Measurements from ENCODE around the gene SDK1. TPM values are rescaled to one million over a fixed set of nuclear protein-coding genes. Genes with fewer than 3 reads are reported as not detected.

Gene SDK1
- total and polyA plus RNA-seq, 2 donors: 3.2 to 7.8 TPM

DNA sequence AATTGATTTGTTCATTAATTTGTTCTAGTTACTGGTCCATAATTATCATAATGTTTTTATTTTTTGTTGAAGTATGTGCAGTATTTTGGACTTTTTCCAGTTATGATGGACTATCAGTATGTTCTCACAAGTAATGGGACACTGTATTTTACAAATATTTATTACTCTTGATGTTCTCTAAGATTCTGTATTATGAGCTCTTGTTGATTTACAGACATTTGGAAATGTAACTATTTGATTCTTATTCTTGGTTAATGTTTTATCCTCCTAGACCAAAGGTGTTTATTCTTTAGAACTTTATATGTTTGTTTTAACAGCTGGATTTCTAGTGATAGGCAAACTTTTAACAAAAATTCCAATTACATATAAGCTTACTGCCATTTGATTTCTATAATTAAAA is 200.6 kb downstream of the SDK1 start:
- DNase-seq (ENCODE audit: low read depth in 6 of 9, low spot score in 9 of 9): no peak
- no peaks in the 10 kb centered on the region for H3K27me3 ChIP-seq (ENCODE audit: control insufficient read depth in 2 of 2, insufficient read depth in 1 of 2, low read length in 1 of 2)
- no peak overlapping the region for H3K27ac ChIP-seq (ENCODE audit: low read depth in 1 of 2, low read length in 1 of 2)
- H3K9me3 ChIP-seq (ENCODE audit: control insufficient read depth in 2 of 2, insufficient read depth in 1 of 2, low read length in 1 of 2): peaks cover 0 to 2% of the 10 kb centered on the region in 2 donors
- H3K36me3 ChIP-seq (ENCODE audit: control insufficient read depth in 2 of 2, insufficient read depth in 2 of 2, low read length in 1 of 2): no peaks in the 10 kb centered on the region
- H3K4me3 ChIP-seq (ENCODE audit: low read length in 2 of 2): no peak overlapping the region
- no peaks in the 10 kb centered on the region for H3K4me1 ChIP-seq (ENCODE audit: control insufficient read depth in 2 of 2, insufficient read depth in 2 of 2, low read length in 2 of 2)

DNA sequence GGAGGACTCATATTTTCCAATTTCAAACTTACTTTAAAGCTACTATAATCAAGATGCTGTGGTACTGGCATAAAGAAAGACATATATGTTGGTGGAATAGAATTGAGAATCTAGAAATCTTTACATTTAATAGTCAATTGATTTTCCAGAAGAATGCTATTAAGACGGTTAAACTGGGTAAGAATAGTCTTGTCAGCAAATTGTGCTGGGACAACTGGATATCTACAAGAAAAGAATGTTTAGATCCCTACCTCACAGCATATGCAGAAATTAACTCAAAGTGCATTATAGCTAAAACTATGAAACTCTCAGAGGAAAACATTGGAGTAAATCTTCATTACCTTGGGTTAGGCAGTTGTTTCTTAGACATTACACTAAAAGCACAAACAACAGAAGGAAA is 203.3 kb downstream of the SDK1 start:
- peaks cover 0 to 2% of the 10 kb centered on the region in 2 donors for H3K9me3 ChIP-seq (ENCODE audit: control insufficient read depth in 2 of 2, insufficient read depth in 1 of 2, low read length in 1 of 2)
- DNase-seq (ENCODE audit: low read depth in 6 of 9, low spot score in 9 of 9): no peak
- H3K4me3 ChIP-seq (ENCODE audit: low read length in 2 of 2): no peak overlapping the region
- H3K36me3 ChIP-seq (ENCODE audit: control insufficient read depth in 2 of 2, insufficient read depth in 2 of 2, low read length in 1 of 2): no peaks in the 10 kb centered on the region
- 98% methylated on average over 1 of the region's 1 CpG for WGBS
- no peaks in the 10 kb centered on the region for H3K4me1 ChIP-seq (ENCODE audit: control insufficient read depth in 2 of 2, insufficient read depth in 2 of 2, low read length in 2 of 2)
- no peaks in the 10 kb centered on the region for H3K27me3 ChIP-seq (ENCODE audit: control insufficient read depth in 2 of 2, insufficient read depth in 1 of 2, low read length in 1 of 2)
- H3K27ac ChIP-seq (ENCODE audit: low read depth in 1 of 2, low read length in 1 of 2): no peak overlapping the region

DNA sequence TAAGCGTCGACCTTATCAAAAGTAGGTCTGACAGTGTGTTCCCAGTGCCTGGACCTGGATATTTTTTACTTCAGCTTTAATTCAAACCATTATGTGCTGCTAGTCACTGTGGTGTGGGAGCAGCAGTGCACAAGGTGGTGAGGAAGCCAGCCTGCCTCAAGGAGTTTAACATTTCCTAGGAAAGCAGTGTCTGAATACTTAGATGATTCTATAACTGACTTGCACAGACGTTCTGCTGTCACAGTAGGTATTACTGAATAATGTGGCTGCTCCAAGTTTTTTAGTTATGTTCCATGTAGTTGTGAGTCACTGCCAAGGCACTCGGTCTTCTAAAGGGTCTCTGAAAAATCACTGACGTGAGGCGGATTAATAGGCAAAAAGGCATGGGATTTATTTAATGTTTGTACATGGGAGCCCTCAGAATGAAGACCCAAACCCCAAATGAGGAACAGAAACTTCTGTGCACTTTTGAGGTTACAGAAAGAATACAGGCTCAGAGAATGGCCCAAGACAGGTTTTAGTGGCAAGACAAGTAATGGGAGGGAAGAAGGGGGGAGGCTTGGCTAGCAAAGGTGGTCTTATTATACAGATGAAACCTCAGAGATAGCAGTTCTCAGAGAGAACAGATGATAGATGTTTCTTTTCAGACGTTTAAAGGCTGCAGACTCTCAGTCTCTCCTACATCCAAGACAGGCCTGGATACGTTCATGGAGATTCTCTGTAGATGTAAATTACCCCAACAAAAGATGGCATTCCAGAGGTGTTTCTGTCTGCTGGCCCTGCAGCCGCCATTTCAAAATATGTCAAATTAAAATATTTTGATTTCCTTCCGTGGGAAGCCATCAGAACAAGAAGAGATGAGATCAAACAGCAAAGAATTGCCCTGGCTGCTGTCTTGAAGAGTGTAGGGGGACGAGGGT is 209.3 kb downstream of the SDK1 start:
- H3K27ac ChIP-seq (ENCODE audit: low read depth in 1 of 2, low read length in 1 of 2): no peak overlapping the region
- no peak overlapping the region for H3K4me3 ChIP-seq (ENCODE audit: low read length in 2 of 2)
- H3K36me3 ChIP-seq (ENCODE audit: control insufficient read depth in 2 of 2, insufficient read depth in 2 of 2, low read length in 1 of 2): no peaks in the 10 kb centered on the region
- H3K9me3 ChIP-seq (ENCODE audit: control insufficient read depth in 2 of 2, insufficient read depth in 1 of 2, low read length in 1 of 2): no peaks in the 10 kb centered on the region
- no peaks in the 10 kb centered on the region for H3K4me1 ChIP-seq (ENCODE audit: control insufficient read depth in 2 of 2, insufficient read depth in 2 of 2, low read length in 2 of 2)
- no peaks in the 10 kb centered on the region for H3K27me3 ChIP-seq (ENCODE audit: control insufficient read depth in 2 of 2, insufficient read depth in 1 of 2, low read length in 1 of 2)
- DNase-seq (ENCODE audit: low read depth in 6 of 9, low spot score in 9 of 9): no peak
- WGBS: 79% methylated on average over 11 of the region's 11 CpGs

DNA sequence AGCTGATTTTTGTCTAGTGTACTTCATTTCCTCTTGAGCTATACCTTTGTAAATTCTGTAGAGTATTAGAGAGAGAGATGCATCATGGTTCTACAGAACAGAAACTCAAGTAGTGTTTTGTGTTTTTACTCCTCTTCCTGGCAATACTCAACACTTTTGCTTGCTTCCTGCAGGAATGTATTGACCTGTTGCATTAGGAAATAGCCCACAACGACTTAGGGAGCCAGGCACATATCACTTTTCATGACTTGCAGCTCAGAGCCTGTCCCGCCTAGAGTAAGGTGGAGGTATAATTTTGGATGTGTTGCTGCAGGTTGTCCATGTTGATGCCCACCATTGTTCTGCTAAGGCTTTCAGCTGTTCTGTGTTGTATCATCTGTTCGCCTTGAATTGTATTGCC is 216.3 kb downstream of the SDK1 start:
- WGBS: 80% methylated on average over 3 of the region's 3 CpGs
- Histone ChIP-seq H3K9me3 (ENCODE audit: control insufficient read depth in 2 of 2, insufficient read depth in 1 of 2, low read length in 1 of 2) (no peaks in the 10 kb centered on the region), H3K27me3 (ENCODE audit: control insufficient read depth in 2 of 2, insufficient read depth in 1 of 2, low read length in 1 of 2) (no peaks in the 10 kb centered on the region), H3K4me1 (ENCODE audit: control insufficient read depth in 2 of 2, insufficient read depth in 2 of 2, low read length in 2 of 2) (no peaks in the 10 kb centered on the region), H3K4me3 (ENCODE audit: low read length in 2 of 2) (no peak overlapping the region), H3K36me3 (ENCODE audit: control insufficient read depth in 2 of 2, insufficient read depth in 2 of 2, low read length in 1 of 2) (no peaks in the 10 kb centered on the region), H3K27ac (ENCODE audit: low read depth in 1 of 2, low read length in 1 of 2) (no peak overlapping the region)
- no peak for DNase-seq (ENCODE audit: low read depth in 6 of 9, low spot score in 9 of 9)

DNA sequence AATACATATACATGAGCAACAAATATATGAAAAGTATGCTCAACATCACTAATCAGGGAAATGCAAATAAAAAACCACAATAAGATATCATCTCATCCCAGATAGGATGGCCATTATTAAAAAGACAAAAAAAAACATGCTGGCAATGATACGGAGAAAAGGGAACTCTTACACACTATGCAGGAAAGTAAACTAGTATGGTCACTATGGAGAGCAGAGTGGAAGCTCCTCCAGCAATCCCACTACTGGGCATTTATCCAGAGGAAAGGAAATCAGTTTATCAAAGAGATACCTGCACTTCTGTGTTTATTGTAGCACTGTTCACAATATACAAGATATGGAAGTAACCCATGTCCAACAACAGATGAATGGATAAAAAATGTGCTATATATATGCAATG is 217.5 kb downstream of the SDK1 start:
- H3K4me1 ChIP-seq (ENCODE audit: control insufficient read depth in 2 of 2, insufficient read depth in 2 of 2, low read length in 2 of 2): no peaks in the 10 kb centered on the region
- WGBS: 84% methylated on average over 1 of the region's 1 CpG
- H3K4me3 ChIP-seq (ENCODE audit: low read length in 2 of 2): no peak overlapping the region
- no peaks in the 10 kb centered on the region for H3K27me3 ChIP-seq (ENCODE audit: control insufficient read depth in 2 of 2, insufficient read depth in 1 of 2, low read length in 1 of 2)
- no peak for DNase-seq (ENCODE audit: low read depth in 6 of 9, low spot score in 9 of 9)
- H3K36me3 ChIP-seq (ENCODE audit: control insufficient read depth in 2 of 2, insufficient read depth in 2 of 2, low read length in 1 of 2): no peaks in the 10 kb centered on the region
- H3K9me3 ChIP-seq (ENCODE audit: control insufficient read depth in 2 of 2, insufficient read depth in 1 of 2, low read length in 1 of 2): no peaks in the 10 kb centered on the region
- H3K27ac ChIP-seq (ENCODE audit: low read depth in 1 of 2, low read length in 1 of 2): no peak overlapping the region

DNA sequence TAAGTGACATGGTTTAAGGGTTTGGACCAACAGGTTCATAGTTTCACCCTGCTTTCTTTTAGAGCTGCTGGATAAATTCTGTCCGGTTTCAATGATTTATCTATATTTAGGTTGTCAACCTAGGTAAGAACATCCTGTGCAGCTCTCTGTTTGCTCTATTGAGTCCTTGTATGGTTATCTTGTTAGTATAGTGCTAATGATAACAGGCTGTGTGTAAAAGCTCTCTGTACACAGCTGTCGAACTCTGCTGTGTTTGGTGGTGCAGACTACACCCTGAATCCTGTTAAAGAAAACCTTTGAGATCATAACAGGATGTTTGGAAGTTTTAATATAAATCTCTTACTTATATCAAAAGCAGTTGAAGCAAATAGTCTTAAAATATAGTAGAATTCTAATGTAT is 219.2 kb downstream of the SDK1 start:
- DNase-seq (ENCODE audit: low read depth in 6 of 9, low spot score in 9 of 9): no peak
- WGBS: 84% methylated on average over 2 of the region's 2 CpGs
- Histone ChIP-seq H3K4me1 (ENCODE audit: control insufficient read depth in 2 of 2, insufficient read depth in 2 of 2, low read length in 2 of 2) (no peaks in the 10 kb centered on the region), H3K9me3 (ENCODE audit: control insufficient read depth in 2 of 2, insufficient read depth in 1 of 2, low read length in 1 of 2) (no peaks in the 10 kb centered on the region), H3K4me3 (ENCODE audit: low read length in 2 of 2) (no peak overlapping the region), H3K27me3 (ENCODE audit: control insufficient read depth in 2 of 2, insufficient read depth in 1 of 2, low read length in 1 of 2) (no peaks in the 10 kb centered on the region), H3K36me3 (ENCODE audit: control insufficient read depth in 2 of 2, insufficient read depth in 2 of 2, low read length in 1 of 2) (no peaks in the 10 kb centered on the region), H3K27ac (ENCODE audit: low read depth in 1 of 2, low read length in 1 of 2) (no peak overlapping the region)

DNA sequence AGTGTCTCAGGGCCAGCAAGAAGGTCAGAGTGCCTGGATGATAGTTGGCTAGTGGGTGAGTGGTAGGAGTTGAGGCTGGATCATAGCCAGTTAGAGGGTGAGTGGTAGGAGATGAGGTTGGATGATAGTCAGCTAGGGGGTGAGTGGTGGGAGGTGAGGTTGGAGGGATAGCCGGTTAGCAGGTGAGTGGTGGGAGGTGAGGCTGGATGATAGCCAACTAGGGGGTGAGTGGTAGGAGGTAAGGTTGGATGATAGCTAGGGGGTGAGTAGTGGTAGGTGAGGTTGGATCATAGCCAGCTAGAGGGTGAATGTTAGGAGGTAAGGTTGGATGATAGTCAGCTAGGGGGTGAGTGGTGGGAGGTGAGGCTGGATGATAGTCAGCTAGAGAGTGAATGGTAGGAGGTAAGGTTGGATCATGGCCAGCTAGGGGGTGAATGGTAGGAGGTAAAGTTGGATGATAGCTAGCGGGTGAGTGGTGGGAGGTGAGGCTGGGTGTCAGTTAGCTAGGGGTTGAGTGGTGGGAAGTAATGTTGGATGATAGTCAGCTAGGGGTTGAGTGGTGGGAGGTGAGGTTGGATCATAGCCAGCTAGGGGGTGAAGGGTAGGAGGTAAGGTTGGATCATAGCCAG is 226.6 kb downstream of the SDK1 start:
- no peak for DNase-seq (ENCODE audit: low read depth in 6 of 9, low spot score in 9 of 9)
- 98% methylated on average over 2 of the region's 2 CpGs for WGBS
- no peaks in the 10 kb centered on the region for H3K36me3 ChIP-seq (ENCODE audit: control insufficient read depth in 2 of 2, insufficient read depth in 2 of 2, low read length in 1 of 2)
- H3K9me3 ChIP-seq (ENCODE audit: control insufficient read depth in 2 of 2, insufficient read depth in 1 of 2, low read length in 1 of 2): no peaks in the 10 kb centered on the region
- no peak overlapping the region for H3K27ac ChIP-seq (ENCODE audit: low read depth in 1 of 2, low read length in 1 of 2)
- H3K4me1 ChIP-seq (ENCODE audit: control insufficient read depth in 2 of 2, insufficient read depth in 2 of 2, low read length in 2 of 2): no peaks in the 10 kb centered on the region
- H3K27me3 ChIP-seq (ENCODE audit: control insufficient read depth in 2 of 2, insufficient read depth in 1 of 2, low read length in 1 of 2): no peaks in the 10 kb centered on the region
- H3K4me3 ChIP-seq (ENCODE audit: low read length in 2 of 2): no peak overlapping the region

DNA sequence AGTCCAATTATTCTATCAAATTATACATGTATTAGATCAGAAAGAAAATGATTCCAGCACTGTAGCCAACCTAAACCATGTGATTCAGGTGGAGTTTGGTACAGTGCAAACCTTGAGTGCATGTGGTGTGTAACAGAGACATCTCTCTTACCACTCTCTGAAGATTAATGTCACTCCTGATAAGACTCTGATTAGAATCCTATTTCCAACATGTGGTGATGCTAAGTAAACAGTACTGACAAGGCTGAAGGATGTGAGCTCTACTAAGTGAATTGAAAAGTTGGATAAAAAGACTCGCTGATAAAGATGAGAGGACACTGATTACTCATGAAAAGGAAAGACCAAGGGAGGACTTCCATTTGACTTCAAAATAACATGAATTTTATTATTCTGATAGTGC is 232.0 kb downstream of the SDK1 start:
- Histone ChIP-seq H3K27me3 (ENCODE audit: control insufficient read depth in 2 of 2, insufficient read depth in 1 of 2, low read length in 1 of 2) (no peaks in the 10 kb centered on the region), H3K9me3 (ENCODE audit: control insufficient read depth in 2 of 2, insufficient read depth in 1 of 2, low read length in 1 of 2) (no peaks in the 10 kb centered on the region), H3K4me1 (ENCODE audit: control insufficient read depth in 2 of 2, insufficient read depth in 2 of 2, low read length in 2 of 2) (no peaks in the 10 kb centered on the region), H3K27ac (ENCODE audit: low read depth in 1 of 2, low read length in 1 of 2) (no peak overlapping the region), H3K36me3 (ENCODE audit: control insufficient read depth in 2 of 2, insufficient read depth in 2 of 2, low read length in 1 of 2) (no peaks in the 10 kb centered on the region), H3K4me3 (ENCODE audit: low read length in 2 of 2) (no peak overlapping the region)
- DNase-seq (ENCODE audit: low read depth in 6 of 9, low spot score in 9 of 9): no peak
- 97% methylated on average over 1 of the region's 1 CpG for WGBS

DNA sequence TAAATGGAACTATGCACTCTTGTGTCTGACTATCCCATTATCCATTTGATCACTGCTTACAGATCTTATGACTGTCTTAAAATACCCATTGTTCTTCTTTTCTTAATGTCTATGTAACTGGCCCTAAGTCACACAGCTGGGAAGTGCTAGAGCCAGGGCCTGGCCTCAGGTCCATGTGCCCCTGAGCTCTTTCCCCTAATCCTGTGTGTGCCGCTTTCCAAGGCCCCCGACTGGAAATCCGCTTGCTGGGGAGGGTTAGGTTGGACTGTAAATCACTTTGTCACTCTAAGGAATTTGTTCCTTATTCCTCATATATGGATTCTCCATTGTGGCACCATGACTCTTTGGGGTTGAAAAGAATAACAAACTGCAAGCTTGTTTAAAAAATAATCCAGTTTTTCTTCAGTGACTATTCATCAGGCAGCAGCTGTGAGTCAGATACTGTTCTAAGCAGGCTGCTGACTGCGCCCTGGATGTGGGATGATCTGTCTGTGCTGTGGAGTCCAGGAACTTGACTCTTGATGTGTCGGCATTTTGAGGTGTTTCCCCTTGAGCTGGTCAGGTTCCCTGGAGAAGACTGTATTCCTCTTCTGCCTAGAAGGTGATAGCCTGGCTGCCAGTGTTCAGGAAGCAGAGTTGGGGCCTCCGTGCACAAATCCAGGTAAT is 236.3 kb downstream of the SDK1 start:
- Histone ChIP-seq H3K27ac (ENCODE audit: low read depth in 1 of 2, low read length in 1 of 2) (no peak overlapping the region), H3K4me1 (ENCODE audit: control insufficient read depth in 2 of 2, insufficient read depth in 2 of 2, low read length in 2 of 2) (no peaks in the 10 kb centered on the region), H3K9me3 (ENCODE audit: control insufficient read depth in 2 of 2, insufficient read depth in 1 of 2, low read length in 1 of 2) (no peaks in the 10 kb centered on the region), H3K27me3 (ENCODE audit: control insufficient read depth in 2 of 2, insufficient read depth in 1 of 2, low read length in 1 of 2) (no peaks in the 10 kb centered on the region), H3K4me3 (ENCODE audit: low read length in 2 of 2) (no peak overlapping the region), H3K36me3 (ENCODE audit: control insufficient read depth in 2 of 2, insufficient read depth in 2 of 2, low read length in 1 of 2) (no peaks in the 10 kb centered on the region)
- DNase-seq (ENCODE audit: low read depth in 6 of 9, low spot score in 9 of 9): no peak
- 90% methylated on average over 6 of the region's 6 CpGs for WGBS

Measured in thymus (tissue), 11 donors.